C4-2B (cell line): ENCODE measurements around the gene BLVRA.

Source experiments
- H3K27ac ChIP-seq: fragments of 450-650 bp; 2 replicates; pipeline ENCODE4 v1.5.1; 2017
- CTCF ChIP-seq: fragments of 450-650 bp; conservative IDR thresholded peaks from 2 replicates; pipeline ENCODE4 v1.5.1; 2017; ENCODE audit warnings: mild to moderate bottlenecking
- ZFX ChIP-seq: fragments of 450-650 bp; IDR thresholded peaks from 2 replicates; pipeline ENCODE4 v1.6.1; 2017

BLVRA gene

GRCh38 chr7:43787771-43788170 is 29.3 kb downstream of the BLVRA start:
- no peak overlapping the region for H3K27ac ChIP-seq
- TF ChIP-seq CTCF (no peak), ZFX (no peak)

GRCh38 chr7:43790006-43790405 is 31.5 kb downstream of the BLVRA start:
- H3K27ac ChIP-seq: no peak overlapping the region
- TF ChIP-seq ZFX (no peak), CTCF (no peak)

GRCh38 chr7:43790834-43791233 is 32.4 kb downstream of the BLVRA start:
- H3K27ac ChIP-seq: no peak overlapping the region

GRCh38 chr7:43791665-43792064 is 33.2 kb downstream of the BLVRA start:
- H3K27ac ChIP-seq: no peak overlapping the region
- no peak for TF ChIP-seq CTCF
- TF ChIP-seq ZFX: no peak

More at GRCh38 chr7:43790834-43791233, 32.4 kb downstream of the BLVRA start:
- TF ChIP-seq CTCF: no peak
- no peak for TF ChIP-seq ZFX

GRCh38 chr7:43792471-43793150 is 34.1 kb downstream of the BLVRA start:
- no peak overlapping the region for H3K27ac ChIP-seq
- no peak for TF ChIP-seq CTCF
- TF ChIP-seq ZFX: no peak

GRCh38 chr7:43799605-43800004 is 41.1 kb downstream of the BLVRA start:
- TF ChIP-seq ZFX (no peak), CTCF (no peak)
- H3K27ac ChIP-seq: no peak overlapping the region

GRCh38 chr7:43803865-43804264 is 45.4 kb downstream of the BLVRA start:
- H3K27ac ChIP-seq: no peak overlapping the region
- no peak for TF ChIP-seq ZFX
- no peak for TF ChIP-seq CTCF
